GM23338 (cell line): ENCODE data around the gene GALNT9. TPM values are rescaled to one million over a fixed set of nuclear protein-coding genes. Genes with fewer than 3 reads are reported as not detected.
A peak's percentile ranks its signal among the peaks of the same experiment; 100 is the strongest.

Source experiments
- ATAC-seq: fragments of 200-7000 bp; cut with Tn5 transposase; 3 replicates; pipeline ENCODE4 v1.9.1; 2020
- DNase-seq: peaks from one replicate; pipeline ENCODE4 v3.0.0-alpha.2; 2015; ENCODE audit warnings: low spot score
- H2AFZ ChIP-seq: fragments of 200-600 bp; sonication (generic); 2 replicates; pipeline ENCODE4 v1.8.0; 2016; ENCODE audit warnings: antibody characterized with exemption, mild to moderate bottlenecking, moderate library complexity
- H3F3A ChIP-seq: fragments of 200-600 bp; sonication (generic); replicated peaks from 2 replicates; pipeline ENCODE4 v1.8.0; 2017; ENCODE audit warnings: antibody characterized with exemption, mixed run types, low read depth
- H3K27ac ChIP-seq: fragments of 200-600 bp; sonication (generic); 2 replicates; pipeline ENCODE4 v1.6.1; 2016; ENCODE audit warnings: low read depth
- H3K27me3 ChIP-seq: fragments of 200-600 bp; sonication (generic); 2 replicates; pipeline ENCODE4 v1.8.0; 2016; ENCODE audit warnings: mild to moderate bottlenecking, mixed run types, moderate library complexity; ENCODE audit not compliant: insufficient read depth
- H3K36me3 ChIP-seq: fragments of 200-600 bp; sonication (generic); 2 replicates; pipeline ENCODE4 v1.8.0; 2016; ENCODE audit warnings: mild to moderate bottlenecking; ENCODE audit not compliant: insufficient read depth
- H3K4me1 ChIP-seq: fragments of 200-600 bp; sonication (generic); 2 replicates; pipeline ENCODE4 v1.8.0; 2016; ENCODE audit warnings: mild to moderate bottlenecking, moderate library complexity; ENCODE audit not compliant: insufficient read depth
- H3K4me2 ChIP-seq: fragments of 200-600 bp; sonication (generic); 2 replicates; pipeline ENCODE4 v1.7.1; 2017; ENCODE audit warnings: mixed run types
- H3K4me3 ChIP-seq: fragments of 200-600 bp; sonication (generic); 2 replicates; pipeline ENCODE4 v1.6.1; 2016; ENCODE audit warnings: mixed run types
- H3K79me2 ChIP-seq: fragments of 200-600 bp; sonication (generic); replicated peaks from 2 replicates; pipeline ENCODE4 v1.8.0; 2017; ENCODE audit warnings: mild to moderate bottlenecking; ENCODE audit not compliant: insufficient read depth
- H3K9me2 ChIP-seq: fragments of 200-600 bp; sonication (generic); 2 replicates; pipeline ENCODE4 v1.8.0; 2017; ENCODE audit not compliant: insufficient read depth
- H4K20me1 ChIP-seq: fragments of 200-600 bp; sonication (generic); replicated peaks from 2 replicates; pipeline ENCODE4 v1.8.0; 2017; ENCODE audit warnings: mild to moderate bottlenecking; ENCODE audit not compliant: insufficient read depth
- H3K27ac Mint-ChIP-seq: 2 replicates; pipeline ENCODE4 v1.8.0; 2020; ENCODE audit warnings: inconsistent platforms, mild to moderate bottlenecking, moderate library complexity, mixed read lengths
- H3K27me3 Mint-ChIP-seq: 3 replicates; pipeline ENCODE4 v1.8.0; 2022; ENCODE audit warnings: low read depth, mild to moderate bottlenecking, moderate library complexity, mixed read lengths, inconsistent platforms; ENCODE audit not compliant: insufficient read depth, poor library complexity
- H3K36me3 Mint-ChIP-seq: 3 replicates; pipeline ENCODE4 v1.8.0; 2021; ENCODE audit warnings: low read depth, mild to moderate bottlenecking, inconsistent platforms, moderate library complexity, mixed read lengths
- H3K4me1 Mint-ChIP-seq: 3 replicates; pipeline ENCODE4 v1.8.0; 2020; ENCODE audit warnings: mild to moderate bottlenecking, inconsistent platforms, mixed read lengths
- H3K4me3 Mint-ChIP-seq: 3 replicates; pipeline ENCODE4 v1.8.0; 2021; ENCODE audit warnings: moderate library complexity, mild to moderate bottlenecking, inconsistent platforms, mixed read lengths
- H3K9me3 Mint-ChIP-seq: 3 replicates; pipeline ENCODE4 v1.8.0; 2020; ENCODE audit warnings: moderate library complexity, mild to moderate bottlenecking, inconsistent platforms, mixed read lengths
- CREB1 ChIP-seq: fragments of 250-450 bp; sonication (Bioruptor Pico); IDR thresholded peaks from 2 replicates; pipeline ENCODE4 v1.5.0; 2020; ENCODE audit warnings: low read depth, mild to moderate bottlenecking, moderate library complexity
- CTCF ChIP-seq, 2 experiments: fragments of 200-600 bp in 1 of 2; sonication (generic) in 1 of 2; conservative IDR thresholded peaks; 2 replicates each; pipeline versions ENCODE4 v1.5.1 to v1.6.1; 2016 to 2017; ENCODE audit warnings: antibody characterized with exemption in 2 of 2, low read depth in 2 of 2, mild to moderate bottlenecking in 2 of 2, moderate library complexity in 1 of 2
- ETS1 ChIP-seq: IDR thresholded peaks from 2 replicates; pipeline ENCODE4 v1.6.1; 2016; ENCODE audit warnings: antibody characterized with exemption
- EZH2 ChIP-seq: fragments of 200-600 bp; sonication (generic); IDR thresholded peaks from one replicate; pipeline ENCODE4 v1.8.0; 2017; ENCODE audit warnings: antibody characterized with exemption, mild to moderate bottlenecking, low read depth; ENCODE audit not compliant: unreplicated experiment
- EZH2phosphoT487 ChIP-seq: fragments of 200-600 bp; sonication (generic); IDR thresholded peaks from one replicate; pipeline ENCODE4 v1.8.1; 2018; ENCODE audit warnings: antibody characterized with exemption; ENCODE audit not compliant: unreplicated experiment
- JUNB ChIP-seq: IDR thresholded peaks from one replicate; pipeline ENCODE4 v1.6.1; 2016; ENCODE audit warnings: antibody characterized with exemption; ENCODE audit not compliant: unreplicated experiment
- NANOG ChIP-seq: IDR thresholded peaks from 2 replicates; pipeline ENCODE4 v1.6.1; 2016; ENCODE audit warnings: antibody characterized with exemption, borderline replicate concordance
- POLR2AphosphoS5 ChIP-seq: IDR thresholded peaks from 2 replicates; pipeline ENCODE4 v1.6.1; 2016; ENCODE audit warnings: antibody characterized with exemption, low read depth
- REST ChIP-seq: IDR thresholded peaks from one replicate; pipeline ENCODE4 v1.6.1; 2018; ENCODE audit warnings: antibody characterized with exemption; ENCODE audit not compliant: unreplicated experiment
- STAT1 ChIP-seq: IDR thresholded peaks from one replicate; pipeline ENCODE4 v1.6.1; 2016; ENCODE audit warnings: antibody characterized with exemption; ENCODE audit not compliant: unreplicated experiment
- ZNF114 ChIP-seq: fragments of 250-450 bp; sonication (Bioruptor Pico); IDR thresholded peaks from 2 replicates; pipeline ENCODE4 v1.5.0; 2020; ENCODE audit warnings: mild to moderate bottlenecking, moderate library complexity
- ZNF331 ChIP-seq: fragments of 250-450 bp; sonication (Bioruptor Pico); IDR thresholded peaks from 2 replicates; pipeline ENCODE4 v1.5.0; 2020; ENCODE audit warnings: low read depth, mild to moderate bottlenecking, moderate library complexity
- ZNF462 ChIP-seq: fragments of 250-450 bp; sonication (Bioruptor Pico); IDR thresholded peaks from 2 replicates; pipeline ENCODE4 v1.5.0; 2020; ENCODE audit warnings: mild to moderate bottlenecking, moderate library complexity
- polyA plus RNA-seq: library from polyadenylated mRNA; unstranded; fragments of >200 nt; fragmentation: Nextera tagmentation; extraction: Ambion mirVana; gene quantifications from 2 replicates; pipeline ENCODE4 v1.2.1, GENCODE V29; 2016
- total RNA-seq: library from RNA; depleted of rRNA; stranded (reverse); fragments of >200 nt; shearing (Covaris generic); gene quantifications from 2 replicates; pipeline ENCODE4 v1.2.3, GENCODE V29; 2014

The GALNT9 gene
- total and polyA plus RNA-seq, 2 experiments from 2014 or later: 0.81 to 2.5 TPM

- ATAC-seq (no peak), DNase-seq (no peak)
- H3K4me3 ChIP-seq: no peak overlapping the region
- H3K36me3 Mint-ChIP-seq: peaks cover 6% of the 10 kb centered on the region
- 0 out of 2 replicates have a peak, but pooled peaks cover under 1% of the 10 kb centered on the region for H3K4me1 ChIP-seq
- peaks cover 17% of the 10 kb centered on the region for H3K9me3 Mint-ChIP-seq
- no peak overlapping the region for H2AFZ ChIP-seq
- H3K27ac Mint-ChIP-seq: no peak overlapping the region
- TF ChIP-seq NANOG (no peak), ZNF331 (CRISPR knock-in tag) (no peak), POLR2AphosphoS5 (no peak), STAT1 (no peak), CREB1 (no peak), ETS1 (no peak), CTCF (conservative IDR thresholded peaks at IDR 0.05; ENCODE audit: low read depth in 2 of 2) (no peak), ZNF462 (CRISPR knock-in tag) (no peak), EZH2 (no peak), REST (no peak), EZH2phosphoT487 (no peak), JUNB (no peak), ZNF114 (CRISPR knock-in tag) (no peak)
- peaks cover 6% of the 10 kb centered on the region for H3K4me1 Mint-ChIP-seq
- no peaks in the 10 kb centered on the region for H3K9me2 ChIP-seq
- H3F3A ChIP-seq: no peaks in the 10 kb centered on the region
- H4K20me1 ChIP-seq: no peaks in the 10 kb centered on the region
- no peak overlapping the region for H3K27ac ChIP-seq
- H3K27me3 Mint-ChIP-seq: peaks cover 64% of the 10 kb centered on the region
- H3K36me3 ChIP-seq: no peaks in the 10 kb centered on the region
- H3K79me2 ChIP-seq: no peaks in the 10 kb centered on the region
- H3K27me3 ChIP-seq: peaks cover 33% of the 10 kb centered on the region
- H3K4me3 Mint-ChIP-seq: peak overlapping the region; percentile 82; the same call in 2 of the 3 replicates
- H3K4me2 ChIP-seq: no peak overlapping the region
Observed at GRCh38 chr12:132190834-132191500, 138.4 kb downstream of the GALNT9 start.
